NCI-H1436 treated with DMSO at 0.1 percent for 48 hours (cell line): Measurements from ENCODE around the gene C2CD4C.
"Not testable (repeated sequence)": the region's sequence is repeated elsewhere in the genome, so short reads cannot be mapped to it uniquely, and the experiment has no call there.

Source experiments
- DNase-seq: peaks from one replicate; lab custom pipeline; 2025; lab: John Stamatoyannopoulos, UW

The C2CD4C gene

GRCh38 chr19:364496-365287 is 44.3 kb downstream of the C2CD4C start:
- no peak for DNase-seq

GRCh38 chr19:362683-363082 is 46.3 kb downstream of the C2CD4C start:
- no peak for DNase-seq

- no peak for DNase-seq
Observed at GRCh38 chr19:362154-362553, 46.8 kb downstream of the C2CD4C start.

- no peak for DNase-seq
Observed at GRCh38 chr19:359653-359925, 49.4 kb downstream of the C2CD4C start.

- not testable (repeated sequence) for DNase-seq
Observed at GRCh38 chr19:355536-355935, 53.4 kb downstream of the C2CD4C start.
